HG03139 (cell line): Measurements from ENCODE around the gene CLPX.
"Not testable (repeated sequence)": the region's sequence is repeated elsewhere in the genome, so short reads cannot be mapped to it uniquely, and the experiment has no call there.

Experiments used
- ATAC-seq: cut with Tn5 transposase; IDR thresholded peaks from one replicate; pipeline ENCODE4 v1.9.1; 2021; ENCODE audit not compliant: unreplicated experiment

CLPX gene

DNA sequence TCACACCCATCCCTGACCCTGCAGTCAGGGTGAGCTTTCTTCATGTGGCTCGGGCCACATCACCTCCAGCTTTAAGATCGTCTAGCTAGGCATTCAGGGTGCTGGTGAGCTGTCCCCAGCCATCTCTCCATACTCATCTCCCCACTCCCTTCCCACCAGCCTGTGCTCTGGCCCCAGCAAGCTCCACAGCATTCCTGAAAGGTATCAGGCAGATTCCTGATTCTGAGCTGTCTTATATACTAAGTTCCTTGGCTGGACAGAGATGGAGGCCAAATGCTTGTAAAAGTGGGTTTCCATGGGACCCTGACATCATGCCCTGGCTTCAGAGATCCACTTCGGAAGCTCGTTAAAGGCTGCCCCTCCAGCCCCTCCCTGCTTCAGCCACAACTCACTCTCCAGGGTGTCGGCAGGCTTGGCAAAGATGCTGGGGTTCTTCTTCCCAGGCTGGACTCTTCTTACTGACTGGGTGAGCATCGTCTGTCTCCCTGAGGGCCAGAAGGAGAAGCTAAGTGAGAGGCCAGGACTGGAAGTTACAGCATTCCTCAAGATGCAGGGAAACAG, 22.2 kb upstream of the CLPX start:
- ATAC-seq = no peak

DNA sequence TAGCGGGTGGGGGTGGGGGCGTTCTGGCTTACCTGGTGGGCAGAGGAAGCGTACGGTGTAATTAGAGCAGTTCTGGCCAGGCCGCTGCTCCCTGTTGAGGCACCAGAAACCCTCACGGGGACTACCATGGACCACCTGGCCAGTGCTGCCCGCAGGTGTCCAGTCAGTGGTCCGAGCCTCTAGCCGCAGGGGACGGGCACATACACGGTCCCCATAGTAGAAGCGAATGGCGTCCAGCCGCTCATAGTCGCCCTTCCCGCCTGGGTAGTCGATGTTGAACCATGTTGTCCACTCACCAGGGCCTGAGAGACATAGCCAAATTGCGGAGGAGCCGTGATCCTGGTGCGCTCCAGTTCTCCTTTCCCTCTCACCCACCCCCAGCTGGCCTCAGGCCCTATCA, 21.6 kb upstream of the CLPX start:
- no peak for ATAC-seq

DNA sequence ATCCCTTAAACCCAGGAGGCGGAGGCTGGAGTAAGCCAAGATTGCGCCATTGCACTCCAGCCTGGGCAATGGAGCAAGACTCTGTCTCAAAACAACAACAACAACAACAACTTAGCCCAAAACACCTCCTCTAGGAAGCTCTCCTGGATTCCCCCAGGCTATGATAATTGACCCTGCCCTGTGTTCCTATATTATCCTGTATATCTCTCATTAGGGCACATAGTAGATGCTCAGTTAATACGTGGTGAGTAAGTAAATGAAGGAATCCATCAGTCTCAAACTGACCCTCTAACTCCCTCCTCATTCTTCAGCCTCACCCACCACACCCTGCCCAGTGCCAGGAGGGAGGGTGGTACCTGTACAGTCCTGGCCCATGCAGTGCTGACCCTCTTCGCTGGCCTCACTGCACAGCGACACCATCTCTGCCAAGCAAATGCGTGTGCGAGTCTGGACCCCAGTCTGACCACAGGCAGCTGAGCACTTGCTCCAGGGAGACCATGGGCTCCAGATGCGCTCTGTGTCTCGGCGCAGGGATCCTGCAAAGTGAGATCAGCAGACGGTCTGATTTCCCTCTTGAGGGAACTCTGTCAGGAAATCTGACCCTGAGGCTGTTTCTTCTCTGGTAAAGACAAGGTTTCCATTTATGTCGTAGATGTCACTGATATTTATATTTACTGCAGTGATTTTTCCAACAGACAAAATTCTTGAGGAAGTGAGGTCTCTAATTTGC, 20.0 kb upstream of the CLPX start:
- ATAC-seq = no peak

DNA sequence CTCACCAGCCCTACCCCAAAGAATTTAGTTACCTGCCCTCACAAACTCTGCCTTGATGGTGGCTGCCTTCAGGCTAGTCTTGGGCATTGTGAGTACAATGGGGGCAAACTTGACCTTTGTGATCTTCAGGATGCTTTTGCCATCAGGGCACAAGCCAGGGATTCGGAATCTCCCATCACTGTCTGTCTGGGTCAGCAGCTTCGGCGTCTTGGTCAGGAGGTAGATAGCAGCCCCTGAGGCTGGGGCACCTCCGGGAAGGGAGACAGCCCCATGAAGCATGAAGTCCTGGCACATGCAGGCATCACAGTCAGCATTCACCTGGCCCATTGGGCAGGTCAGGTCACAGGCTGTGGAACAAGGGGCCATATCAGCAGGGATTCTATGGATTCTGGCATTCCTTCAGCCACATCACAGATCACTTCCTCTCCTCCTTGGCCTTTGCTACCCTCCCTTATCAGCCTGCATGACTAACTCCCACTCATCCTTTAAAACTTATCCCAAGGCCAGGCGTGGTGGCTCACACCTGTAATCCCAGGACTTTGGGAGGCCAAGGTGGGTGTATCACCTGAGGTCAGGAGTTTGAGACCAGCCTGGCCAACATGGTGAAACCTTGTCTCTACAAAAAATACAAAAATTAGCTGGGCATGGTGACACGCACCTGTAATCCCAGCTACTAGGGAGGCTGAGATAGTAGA, 19.2 kb upstream of the CLPX start:
- ATAC-seq = no peak

DNA sequence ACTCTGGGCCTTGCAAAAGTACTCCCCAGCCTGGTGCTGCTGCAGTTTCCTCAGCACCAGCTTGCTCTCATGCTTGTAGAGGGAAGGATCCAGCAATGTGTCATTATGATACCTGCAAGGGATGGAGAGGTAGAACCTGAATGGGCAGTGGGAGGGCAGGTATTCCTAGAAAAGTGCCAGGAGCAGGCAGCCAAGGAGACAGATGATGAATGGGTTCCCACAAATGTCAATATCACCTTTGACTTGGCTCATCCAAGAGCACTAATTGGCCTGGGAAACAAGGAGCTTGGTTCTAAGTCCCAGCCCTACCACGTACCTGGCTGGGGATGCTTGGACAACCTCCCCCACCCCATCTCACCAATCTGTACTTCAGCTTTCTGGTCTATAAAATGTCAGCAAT, 16.8 kb upstream of the CLPX start:
- no peak for ATAC-seq

DNA sequence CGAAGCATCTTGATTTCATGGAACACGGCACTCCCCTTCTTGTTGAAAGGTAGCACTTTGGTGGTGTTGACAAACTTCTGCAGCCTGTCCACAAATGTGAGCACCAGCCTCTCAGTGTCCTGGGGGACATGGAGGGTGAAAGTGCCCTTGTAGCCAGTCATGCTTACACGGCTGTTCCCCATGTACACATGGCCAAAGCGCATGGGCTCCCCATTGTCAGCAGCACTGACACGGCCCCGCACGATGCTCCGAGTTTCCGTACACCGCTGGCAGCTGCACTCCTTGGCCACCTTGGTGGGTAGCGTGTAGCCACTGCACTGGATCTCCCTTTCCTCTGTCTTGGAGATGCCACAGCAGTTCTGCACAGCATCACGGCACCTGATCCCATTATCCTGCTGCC, 13.4 kb upstream of the CLPX start:
- no peak for ATAC-seq

DNA sequence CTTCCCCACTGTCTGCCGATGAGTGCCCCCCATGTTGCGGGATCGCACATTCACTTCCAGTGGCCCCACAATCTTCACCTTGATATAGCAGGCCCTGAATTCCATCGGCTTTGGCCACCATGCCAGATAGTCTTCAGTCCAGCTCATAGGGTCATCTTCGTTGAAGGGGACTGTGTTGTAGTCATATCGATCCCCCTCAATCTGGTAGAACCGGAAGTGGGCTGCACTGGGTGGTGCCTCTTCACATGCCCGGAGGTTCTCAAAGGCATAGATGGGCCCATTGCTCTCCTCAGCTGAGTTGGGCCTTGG, 12.1 kb upstream of the CLPX start:
- ATAC-seq = no peak

DNA sequence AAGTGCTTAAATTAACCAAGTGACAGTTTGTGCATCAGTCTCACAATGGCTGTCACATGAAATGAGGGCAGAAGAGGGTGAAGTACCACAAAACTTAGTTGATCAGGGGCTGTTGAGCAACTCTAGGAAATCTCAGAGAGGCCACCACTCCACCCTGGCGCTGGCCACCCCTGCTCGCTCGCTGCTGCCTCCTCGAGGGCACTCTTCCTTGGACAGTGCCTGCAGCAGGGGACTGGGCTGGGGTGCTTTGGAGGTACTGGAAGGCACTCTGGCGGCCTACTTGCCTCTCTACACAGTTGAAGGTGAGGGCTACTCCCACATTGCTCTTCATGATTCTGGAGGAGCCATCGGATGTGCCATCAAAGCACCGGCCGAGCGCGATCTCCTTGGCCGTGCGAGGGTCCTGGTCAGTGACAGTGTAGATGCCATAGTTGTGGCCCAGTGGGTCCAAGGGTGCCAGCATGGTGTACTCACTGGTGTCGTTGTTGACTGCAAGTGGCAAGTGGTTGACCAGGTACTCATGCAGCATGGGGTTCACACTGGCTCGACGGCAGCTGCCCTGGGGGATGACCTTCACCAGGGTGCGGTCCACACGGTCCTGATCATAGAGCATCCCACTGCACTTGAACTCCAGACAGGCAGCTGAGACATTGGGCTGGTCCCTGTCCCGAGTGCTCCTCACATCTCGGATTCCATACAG, 11.6 kb upstream of the CLPX start:
- ATAC-seq = no peak

DNA sequence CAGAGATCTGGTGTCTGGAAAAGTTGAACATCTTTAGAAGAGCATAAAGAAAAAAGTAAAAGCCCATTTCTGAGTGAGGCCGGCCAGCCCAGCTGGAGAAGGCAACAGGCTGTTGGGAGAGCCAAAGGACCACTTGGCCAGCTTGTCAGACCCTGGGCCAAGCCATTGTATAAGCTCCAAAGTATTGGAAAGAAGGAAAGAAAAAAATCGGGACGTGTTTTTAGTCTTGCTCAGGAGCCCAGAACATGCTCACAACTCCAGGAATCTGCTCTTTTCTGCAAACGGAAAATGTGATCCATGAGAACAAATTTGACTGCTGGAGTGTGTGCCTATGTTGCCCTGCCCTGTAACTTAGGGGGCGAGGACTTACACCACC, 10.4 kb upstream of the CLPX start:
- no peak for ATAC-seq

DNA sequence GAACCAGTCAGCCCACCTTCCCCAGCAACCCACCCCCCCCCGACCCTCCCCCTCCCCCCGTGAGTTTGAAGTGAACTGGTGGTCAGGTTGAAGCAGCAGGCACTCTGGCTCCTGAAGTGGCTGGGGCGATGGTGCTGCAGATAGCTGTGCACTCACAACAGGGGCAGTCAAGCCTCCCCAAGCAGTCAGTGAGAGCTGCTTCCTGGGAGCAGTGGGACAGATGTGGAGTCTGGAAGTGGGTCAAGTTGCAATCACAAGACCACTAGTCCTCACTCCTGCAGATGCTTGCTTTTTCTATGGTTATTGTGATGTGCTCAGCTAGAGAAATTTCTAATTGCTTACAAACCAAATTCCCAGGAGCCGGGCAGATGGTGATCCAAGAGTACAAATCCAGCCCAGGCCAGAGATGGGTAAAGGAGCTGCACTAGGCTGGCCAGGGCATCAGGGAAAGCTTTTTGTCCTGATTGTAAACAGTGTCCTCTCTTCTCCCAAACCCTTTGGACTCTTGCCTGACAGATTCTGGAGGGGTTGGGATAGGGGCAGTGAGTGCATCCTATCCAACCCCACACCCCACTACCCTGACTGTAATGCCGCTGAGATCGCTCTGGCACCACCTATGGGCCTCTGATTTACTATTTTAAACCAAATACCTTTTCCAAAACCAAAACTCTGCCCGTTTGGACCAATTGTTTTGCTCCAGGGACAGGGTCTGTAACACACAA, 9.8 kb upstream of the CLPX start:
- no peak for ATAC-seq

DNA sequence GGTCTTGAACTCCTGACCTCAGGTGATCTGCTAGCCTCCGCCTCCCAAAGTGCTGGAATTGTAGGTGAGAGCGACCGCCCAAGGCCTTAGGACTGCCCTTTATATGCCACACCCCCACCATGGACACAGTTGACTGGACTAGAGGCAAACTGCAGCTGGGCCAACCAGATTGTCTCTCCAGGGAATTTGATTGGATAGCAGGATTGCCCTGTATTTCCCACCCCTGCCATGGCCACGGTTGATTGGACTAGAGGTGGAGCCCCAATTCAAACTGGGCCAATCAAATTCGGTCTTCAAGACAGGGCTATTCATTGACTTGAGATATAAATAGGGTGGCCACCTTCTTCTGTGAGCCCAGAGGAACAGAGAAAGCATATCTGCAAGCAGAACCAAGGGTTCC, 6.9 kb upstream of the CLPX start:
- ATAC-seq = no peak

DNA sequence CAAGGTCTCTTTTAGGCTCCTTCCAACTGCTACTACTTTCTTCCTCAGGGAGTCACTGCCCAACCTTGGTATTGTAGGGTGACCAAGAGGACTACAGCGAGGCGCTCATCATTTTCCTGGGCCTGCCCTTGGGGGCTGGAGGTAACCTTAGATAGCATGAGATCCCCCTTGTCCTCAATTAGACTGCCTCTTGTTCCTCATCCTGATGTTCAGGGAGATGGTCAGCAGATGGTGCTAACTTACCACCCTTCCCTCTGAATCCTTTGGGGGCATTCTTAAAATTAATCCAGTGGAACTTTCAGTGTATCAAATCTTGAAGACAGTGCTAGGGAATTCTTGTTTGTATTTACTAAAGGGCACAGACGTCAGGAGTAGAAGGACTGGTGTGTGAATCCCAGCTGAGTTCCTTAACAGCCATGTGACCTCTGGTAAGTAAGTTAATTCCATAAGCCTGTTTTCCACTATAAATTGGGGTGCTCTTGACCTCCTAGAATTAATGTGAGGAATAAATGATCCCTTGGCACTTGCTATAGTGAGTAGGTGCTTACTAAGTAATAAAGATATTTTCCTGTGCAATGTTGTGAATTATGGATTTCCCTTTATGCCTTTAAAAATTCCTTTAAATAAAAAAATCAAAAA, 4.1 kb upstream of the CLPX start:
- no peak for ATAC-seq

DNA sequence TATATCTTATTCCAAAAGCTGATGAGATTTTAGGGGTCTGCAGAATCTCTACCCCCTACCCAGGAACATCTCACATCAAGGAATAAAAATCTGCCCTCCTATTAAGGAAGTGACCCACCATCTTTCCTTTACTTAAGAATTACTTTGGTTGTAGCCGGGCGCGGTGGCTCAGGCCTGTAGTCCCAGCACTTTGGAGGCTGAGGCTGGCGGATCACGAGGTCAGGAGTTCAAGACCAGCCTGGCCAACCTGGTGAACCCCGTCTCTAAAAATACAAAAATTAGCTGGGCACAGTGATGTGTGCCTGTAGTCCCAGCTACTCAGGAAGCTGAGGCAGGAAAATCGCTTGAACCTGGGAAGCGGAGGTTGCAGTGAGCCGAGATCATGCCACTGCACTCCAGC, 3.3 kb upstream of the CLPX start:
- ATAC-seq = not testable (repeated sequence)

DNA sequence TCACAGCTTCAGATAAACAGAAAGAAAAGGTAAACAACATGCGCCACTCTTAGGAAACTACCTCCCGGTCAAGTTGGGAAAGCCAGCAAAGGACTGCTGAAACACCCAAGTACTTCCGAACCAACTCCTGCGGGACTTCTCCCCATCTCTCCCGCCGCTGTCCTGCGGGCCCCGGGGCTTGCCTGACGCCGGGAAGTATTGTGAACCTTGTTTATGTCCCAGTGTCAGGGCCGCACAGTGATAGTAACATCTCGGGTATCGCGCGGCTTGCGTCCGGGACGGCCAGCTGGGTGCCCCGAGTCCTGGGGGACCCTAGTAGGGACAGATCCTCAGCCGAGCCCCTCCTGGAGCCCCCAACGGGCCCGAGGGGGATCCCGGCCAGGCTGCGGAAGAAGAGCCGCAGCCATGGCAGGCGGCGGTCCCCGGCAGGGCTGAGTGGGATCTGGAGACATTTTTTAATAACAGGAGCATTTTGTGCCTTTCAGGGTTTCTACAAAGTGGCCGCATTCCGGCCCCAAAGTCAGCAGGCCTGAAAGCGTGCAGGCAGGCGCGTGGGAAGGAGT, 756 bp downstream of the CLPX start:
- no peak for ATAC-seq

DNA sequence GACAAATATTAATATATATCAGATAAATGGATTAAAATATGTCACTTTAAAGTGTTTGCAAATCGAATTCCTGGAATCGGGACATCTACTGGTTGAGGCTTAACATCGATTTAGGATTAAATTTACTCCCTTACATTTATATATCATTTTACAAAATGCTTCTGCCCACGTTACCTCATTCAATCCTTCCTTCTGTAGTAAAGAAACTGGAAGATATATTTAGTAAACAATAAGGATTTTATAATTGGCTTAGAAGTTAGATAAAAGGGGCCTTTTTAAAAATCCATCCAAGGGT, 1.3 kb downstream of the CLPX start:
- no peak for ATAC-seq

DNA sequence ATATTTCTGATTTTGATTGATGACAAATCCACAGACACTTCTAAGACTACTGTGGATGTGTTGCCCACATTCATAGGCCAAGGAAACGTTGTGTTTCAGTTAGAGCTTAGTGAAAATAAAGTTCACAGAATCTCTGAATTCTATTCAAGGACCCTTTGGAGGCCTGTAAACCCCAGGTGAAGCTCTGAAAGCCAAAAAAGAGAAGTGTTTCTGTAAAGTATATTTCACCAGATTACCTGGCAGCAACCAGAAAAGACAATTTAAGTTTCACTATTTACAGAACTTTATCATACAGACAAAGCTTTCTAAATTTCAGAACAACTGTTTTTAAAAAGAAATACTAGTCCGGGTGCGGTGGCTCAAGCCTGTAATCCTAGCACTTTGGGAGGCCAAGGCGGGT, 2.6 kb downstream of the CLPX start:
- ATAC-seq = no peak

DNA sequence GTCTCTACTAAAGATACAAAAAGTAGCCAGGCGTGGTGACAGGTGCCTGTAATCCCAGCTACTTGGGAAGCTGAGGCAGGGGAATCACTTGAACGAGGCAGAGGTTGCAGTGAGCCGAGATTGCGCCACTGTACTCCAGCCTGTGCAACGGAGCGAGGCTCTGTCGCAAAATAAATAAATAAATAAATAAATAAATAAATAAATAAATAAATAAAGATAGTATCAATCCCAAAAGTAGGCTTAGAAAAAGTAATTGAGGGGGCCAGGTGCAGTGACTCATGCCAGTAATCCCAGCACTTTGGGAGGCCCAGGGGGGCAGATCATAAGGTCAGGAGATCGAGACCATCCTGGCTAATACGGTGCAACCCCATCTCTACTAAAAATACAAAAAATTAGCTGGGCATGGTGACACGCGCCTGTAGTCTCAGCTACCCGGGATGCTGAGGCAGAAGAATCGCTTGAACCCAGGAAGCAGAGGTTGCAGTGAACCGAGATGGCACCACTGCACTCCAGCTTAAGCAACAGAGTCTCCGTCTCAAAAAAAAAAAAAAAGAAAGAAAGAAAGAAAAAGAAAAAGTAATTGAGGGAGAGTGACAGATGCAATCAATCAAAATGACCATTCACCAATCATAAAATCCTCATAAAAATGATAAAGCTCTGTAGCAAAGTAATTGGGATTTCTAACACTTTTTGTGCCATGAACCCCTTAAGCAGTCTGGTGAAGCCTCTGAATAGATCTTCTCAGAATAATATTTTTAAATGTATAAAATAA, 3.4 kb downstream of the CLPX start:
- not testable (repeated sequence) for ATAC-seq

DNA sequence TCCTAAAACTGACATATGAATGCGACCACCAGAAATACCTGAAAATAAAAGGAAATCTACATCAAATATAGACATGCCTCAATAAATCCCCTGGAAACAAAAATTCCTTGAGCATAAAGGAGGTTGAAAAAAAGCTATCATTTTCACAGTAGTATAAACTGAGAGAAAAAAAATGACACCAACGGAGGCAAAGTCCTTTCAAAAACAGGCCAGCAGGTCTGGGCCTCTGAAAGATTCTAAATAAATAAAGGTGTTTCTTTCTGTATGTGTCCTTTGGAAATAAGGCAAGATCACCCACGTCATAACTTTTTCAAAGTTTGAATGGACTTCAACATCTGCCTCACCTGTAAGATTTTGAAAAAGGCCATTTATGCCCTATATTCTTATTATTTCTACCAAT, 5.0 kb downstream of the CLPX start:
- ATAC-seq = no peak

DNA sequence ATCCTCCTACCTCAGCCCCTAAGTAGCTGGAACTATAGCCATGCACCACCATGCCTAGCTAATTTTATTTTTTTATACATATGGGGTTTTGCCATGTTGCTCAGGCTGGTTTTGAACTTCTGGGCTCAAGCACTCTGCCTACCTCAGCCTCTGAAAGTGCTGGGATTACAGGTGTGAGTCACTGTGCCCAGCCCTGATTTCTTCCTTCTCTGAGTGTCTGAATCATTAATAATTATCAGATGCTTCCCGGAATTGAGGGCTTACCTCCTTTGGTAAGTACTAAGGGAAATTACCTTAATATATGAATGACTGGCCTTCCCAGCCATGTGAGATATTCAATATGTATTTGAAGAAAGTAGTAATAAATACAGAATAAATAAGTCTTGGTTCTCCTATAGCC, 7.2 kb downstream of the CLPX start:
- ATAC-seq = no peak

DNA sequence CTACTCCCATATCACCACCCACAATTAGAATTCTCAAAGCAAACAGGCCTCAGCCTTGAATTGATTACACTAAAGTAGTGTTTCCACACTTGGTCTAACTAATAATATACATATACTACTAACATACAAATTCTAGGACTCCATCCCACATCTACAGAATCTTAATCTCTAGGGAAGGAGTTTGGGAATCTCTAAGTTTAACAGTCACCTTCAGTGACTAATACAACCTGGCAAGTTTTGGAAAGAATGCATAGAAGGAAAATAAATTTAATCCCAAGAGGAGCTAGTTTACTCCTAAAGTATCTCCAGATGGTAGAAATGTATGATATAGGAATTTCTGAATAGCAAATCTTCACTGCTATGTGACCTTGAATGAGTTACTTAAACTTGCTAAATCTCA, 9.1 kb downstream of the CLPX start:
- ATAC-seq = no peak
